ENCODE measurements around the gene CYP4F22. TPM values are rescaled to one million over a fixed set of nuclear protein-coding genes. Genes with fewer than 3 reads are reported as not detected.
"Not testable (repeated sequence)": the region's sequence is repeated elsewhere in the genome, so short reads cannot be mapped to it uniquely, and the experiment has no call there.

Gene CYP4F22
- total RNA-seq, 2 donors from 2014 or later = not detected

DNA sequence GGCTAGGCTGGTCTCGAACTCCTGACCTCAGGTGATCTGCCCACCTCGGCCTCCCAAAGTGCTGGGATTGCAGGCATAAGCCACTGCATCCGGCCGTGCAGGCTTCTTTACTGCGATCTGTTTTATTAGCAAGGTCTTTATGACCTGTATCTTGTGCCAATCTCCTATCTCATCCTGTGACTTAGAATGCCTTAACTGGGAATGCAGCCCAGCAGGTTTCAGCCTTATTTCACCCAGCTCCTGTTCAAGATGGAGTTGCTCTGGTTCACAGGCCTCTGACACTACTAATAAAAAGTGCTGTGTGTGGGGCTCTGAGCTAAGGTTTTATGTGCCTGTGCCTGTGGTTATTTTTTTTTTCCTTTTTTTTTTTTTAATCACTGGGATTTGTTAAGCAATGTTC is 22.6 kb upstream of the CYP4F22 start:
- DNase-seq; intact Hi-C loops (cut with DNase I): not testable (repeated sequence)

GRCh38 chr19:15487038-15487437 is 21.3 kb upstream of the CYP4F22 start:
- ATAC-seq = no peak
- no peak for DNase-seq
- intact Hi-C loops (cut with DNase I) = no loop called here

More for the DNA sequence above, 22.6 kb upstream of the CYP4F22 start:
- not testable (repeated sequence) for ATAC-seq

DNA sequence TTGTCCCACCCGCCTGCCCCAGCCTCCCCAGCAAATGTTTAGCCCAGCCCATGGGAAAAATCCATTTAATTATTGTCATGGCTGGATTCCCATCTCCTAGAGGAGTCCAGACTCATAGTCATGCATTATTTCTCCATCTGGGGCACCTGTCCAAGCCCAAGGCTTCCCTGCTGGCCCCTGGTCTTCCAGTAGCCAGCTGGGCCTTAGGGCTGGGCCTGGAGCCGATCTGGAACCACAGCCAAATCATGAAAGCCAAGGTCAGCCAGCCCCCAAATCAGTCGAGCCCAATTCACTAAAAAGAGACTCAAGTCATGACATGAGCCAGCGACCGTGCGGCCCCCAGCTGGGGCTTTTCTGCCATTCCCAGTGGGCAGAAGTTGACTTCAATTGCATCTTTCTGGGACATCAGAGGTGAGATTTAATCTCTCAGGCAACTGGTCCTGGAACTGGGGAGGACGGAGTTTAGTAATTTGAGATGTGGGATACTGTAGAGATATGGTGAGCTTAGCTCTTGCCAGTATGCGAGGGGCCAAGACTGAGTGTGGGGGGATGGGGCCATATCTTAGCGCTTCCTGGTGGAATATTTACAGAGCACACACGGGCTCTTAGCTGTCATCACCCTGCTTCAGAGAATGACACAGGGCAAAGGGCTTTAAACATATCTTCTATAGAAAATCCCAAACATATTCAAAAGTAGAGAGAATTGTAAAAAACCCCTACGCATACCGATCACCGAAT is 19.7 kb upstream of the CYP4F22 start:
- DNase-seq (peak; percentile 52), ATAC-seq (peak; percentile 85 to 89)
- intact Hi-C loops (cut with DNase I) = no loop called here

GRCh38 chr19:15495151-15495550 is 13.2 kb upstream of the CYP4F22 start:
- no peak for ATAC-seq
- DNase-seq = no peak
- intact Hi-C loops (cut with DNase I) = no loop called here

- intact Hi-C loops (cut with DNase I) = no loop called here
- no peak for ATAC-seq
- no peak for DNase-seq
Observed at GRCh38 chr19:15498156-15498858, 10.0 kb upstream of the CYP4F22 start.

- DNase-seq = no peak
- no peak for ATAC-seq
- intact Hi-C loops (cut with DNase I) = no loop called here
Observed at GRCh38 chr19:15498910-15499309, 9.4 kb upstream of the CYP4F22 start.

- intact Hi-C loops (cut with DNase I) = no loop called here
- ATAC-seq = no peak
- DNase-seq = no peak
Observed at GRCh38 chr19:15501596-15501995, 6.7 kb upstream of the CYP4F22 start.

DNA sequence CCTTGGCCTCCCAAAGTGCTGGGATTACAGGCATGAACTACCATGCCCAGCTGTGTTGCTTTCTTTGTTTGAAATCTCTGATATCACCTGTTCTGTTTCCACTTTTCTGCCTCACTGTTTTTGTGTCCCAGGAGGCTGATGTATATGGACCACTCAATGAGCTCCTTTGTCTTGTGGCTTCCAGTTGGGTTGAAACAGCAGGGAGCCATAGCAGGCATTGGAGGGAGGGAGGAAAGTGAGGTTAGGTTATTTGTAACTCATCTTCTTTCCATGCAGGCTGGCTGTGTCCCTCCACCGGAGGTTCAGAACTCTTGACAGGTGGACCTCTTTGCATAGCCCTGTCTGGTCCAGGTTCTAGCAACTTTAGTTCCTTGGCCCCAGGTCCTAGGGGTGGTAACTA is 6.1 kb upstream of the CYP4F22 start:
- intact Hi-C loops (cut with DNase I) = no loop called here
- DNase-seq = no peak
- ATAC-seq = no peak

DNA sequence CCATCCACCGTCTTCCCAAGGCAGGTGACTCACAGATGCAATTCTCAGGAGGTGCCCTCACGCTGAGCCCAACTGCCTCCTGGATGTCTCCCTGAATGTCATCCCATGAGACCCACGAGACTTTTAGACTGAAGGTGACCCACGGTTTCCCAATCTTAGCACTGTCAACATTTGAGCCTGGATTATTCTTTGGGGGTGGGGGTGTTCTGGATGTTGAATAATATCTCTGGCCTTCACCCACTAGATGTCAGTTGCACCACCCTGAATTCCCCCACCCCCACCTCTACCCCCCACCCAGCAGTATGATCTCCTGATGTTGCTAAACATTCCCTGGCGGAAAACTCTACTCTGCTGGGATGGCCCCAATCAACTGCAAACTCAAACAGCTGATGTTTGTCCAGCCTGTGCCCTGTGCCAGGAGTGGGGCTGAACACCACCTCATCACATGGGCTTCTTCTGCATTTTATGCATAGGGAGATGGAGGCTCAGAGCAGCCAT is 2.2 kb upstream of the CYP4F22 start:
- intact Hi-C loops (cut with DNase I) = no loop called here
- peak in 1 of 2 donors; percentile 83 for ATAC-seq
- no peak for DNase-seq

- DNase-seq (no peak), ATAC-seq (no peak)
- intact Hi-C loops (cut with DNase I) = no loop called here
Observed at GRCh38 chr19:15507068-15508034, 974 bp upstream of the CYP4F22 start.

DNA sequence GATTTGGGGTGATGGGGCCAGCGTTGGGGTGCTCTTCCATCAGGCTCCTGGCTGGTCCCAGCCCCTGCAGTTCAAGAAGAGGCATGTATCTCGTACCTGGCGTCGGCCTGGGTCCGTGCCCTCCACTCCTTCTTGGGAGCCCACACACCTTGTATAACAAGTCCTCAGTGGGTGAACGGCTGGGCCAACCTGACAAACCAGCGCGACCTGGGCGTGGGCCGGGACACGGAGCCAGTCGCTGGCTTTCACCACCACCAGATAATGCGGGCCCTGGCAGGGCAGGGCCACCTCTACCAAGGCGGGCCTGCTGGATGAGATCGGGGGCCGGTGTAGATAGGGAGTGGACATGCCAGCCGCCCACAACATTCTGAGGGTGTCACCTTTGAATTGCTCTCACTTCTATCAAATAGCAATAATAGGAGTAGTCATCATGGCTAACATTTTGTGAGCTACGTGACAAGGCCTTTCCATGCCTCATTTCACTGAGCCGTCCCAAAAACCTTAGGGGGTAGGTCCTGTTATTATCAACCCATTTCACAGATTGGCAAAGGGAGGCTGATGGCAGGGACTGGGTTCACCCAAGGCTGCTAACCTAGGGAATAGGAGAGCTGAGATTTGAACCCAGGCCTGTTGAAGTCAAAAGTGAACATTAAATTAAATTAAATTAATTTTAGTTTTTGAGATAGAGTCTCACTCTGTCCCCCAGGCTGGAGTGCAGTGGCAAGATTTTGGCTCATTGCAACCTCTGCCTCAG is 3.5 kb downstream of the CYP4F22 start:
- intact Hi-C loops (cut with DNase I) = no loop called here
- ATAC-seq (no peak), DNase-seq (no peak)

- DNase-seq; ATAC-seq; intact Hi-C loops (cut with DNase I): not testable (repeated sequence)
Observed at GRCh38 chr19:15515227-15515625, 6.9 kb downstream of the CYP4F22 start.

DNA sequence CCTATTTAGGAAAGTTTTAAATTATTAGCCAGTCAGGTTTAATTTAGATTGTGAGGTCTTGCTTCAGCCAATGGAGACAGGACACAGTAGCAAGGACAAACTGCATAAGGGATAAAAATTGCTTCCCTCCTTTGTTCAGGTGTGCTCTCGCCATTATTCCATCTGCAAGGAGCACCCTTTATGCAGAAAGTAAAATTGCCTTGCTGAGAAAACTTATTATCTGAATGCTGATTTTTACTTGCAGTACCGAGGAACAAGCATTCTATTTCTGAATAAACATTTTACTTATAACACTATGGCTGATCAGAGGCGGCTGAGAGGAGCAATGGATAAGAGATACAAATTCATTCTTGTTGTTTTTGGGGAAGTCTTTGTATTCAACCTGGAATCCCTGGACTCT is 8.0 kb downstream of the CYP4F22 start:
- no peak for DNase-seq
- no peak for ATAC-seq
- intact Hi-C loops (cut with DNase I) = no loop called here

DNA sequence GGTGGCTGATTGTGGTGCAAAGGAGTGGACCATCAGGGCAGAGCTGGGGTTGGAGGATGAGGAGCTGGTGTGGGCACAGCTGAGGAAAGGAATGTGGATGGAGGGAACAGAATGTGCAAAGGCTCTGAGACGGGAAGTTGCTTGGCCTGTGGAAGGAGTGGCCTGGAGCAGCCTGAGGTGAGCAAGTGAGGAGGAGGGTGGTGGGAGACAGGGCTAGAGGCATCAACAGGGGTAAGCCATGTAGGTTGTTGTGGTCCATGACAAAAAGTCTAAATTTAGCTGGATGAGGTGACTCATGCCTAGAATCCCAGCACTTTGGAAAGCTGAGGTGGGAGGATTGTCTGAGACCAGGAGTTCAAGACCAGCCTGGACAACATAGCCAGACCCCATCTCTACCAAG is 9.5 kb downstream of the CYP4F22 start:
- intact Hi-C loops (cut with DNase I) = no loop called here
- ATAC-seq = no peak
- no peak for DNase-seq

GRCh38 chr19:15519433-15519976 is 11.2 kb downstream of the CYP4F22 start:
- intact Hi-C loops (cut with DNase I) = no loop called here
- no peak for ATAC-seq
- DNase-seq = no peak

- intact Hi-C loops (cut with DNase I) = no loop called here
- no peak for ATAC-seq
Observed at GRCh38 chr19:15524781-15525180, 16.5 kb downstream of the CYP4F22 start.

DNA sequence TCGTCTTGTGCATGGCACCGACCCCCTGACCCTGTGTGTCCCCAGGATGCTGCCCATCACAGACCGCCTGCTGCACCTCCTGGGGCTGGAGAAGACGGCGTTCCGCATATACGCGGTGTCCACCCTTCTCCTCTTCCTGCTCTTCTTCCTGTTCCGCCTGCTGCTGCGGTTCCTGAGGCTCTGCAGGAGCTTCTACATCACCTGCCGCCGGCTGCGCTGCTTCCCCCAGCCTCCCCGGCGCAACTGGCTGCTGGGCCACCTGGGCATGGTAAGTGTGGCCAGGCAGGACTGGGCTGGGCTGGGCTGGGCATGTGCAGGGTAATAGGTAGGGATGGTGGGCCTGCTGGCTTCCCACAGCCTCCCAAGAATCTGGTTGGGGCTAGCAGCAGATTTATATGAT is 17.0 kb downstream of the CYP4F22 start:
- DNase-seq = no peak
- no peak for ATAC-seq
- intact Hi-C loops (cut with DNase I) = no loop called here

More at GRCh38 chr19:15524781-15525180, 16.5 kb downstream of the CYP4F22 start:
- no peak for DNase-seq

- ATAC-seq = no peak
- intact Hi-C loops (cut with DNase I) = no loop called here
- DNase-seq = no peak
Observed at GRCh38 chr19:15526408-15526807, 18.1 kb downstream of the CYP4F22 start.
